Subcutaneous abdominal adipose tissue (tissue), 5 donors: ENCODE results near the gene TMEM30A.
A peak's percentile ranks its signal among the peaks of the same experiment; 100 is the strongest.

ENCODE experiments used
- H3K27ac ChIP-seq: one replicate; pipeline ENCODE4 v1.7.0; 2013; ENCODE audit warnings: low read depth, mild to moderate bottlenecking, inconsistent platforms, low read length, moderate library complexity
- H3K27me3 ChIP-seq, 5 donors: one replicate each; pipeline ENCODE4 v1.7.0; 2013; ENCODE audit warnings: low read length in 5 of 5, inconsistent platforms in 1 of 5; ENCODE audit not compliant: control insufficient read depth in 5 of 5, insufficient read depth in 4 of 5
- H3K36me3 ChIP-seq, 5 donors: one replicate each; pipeline ENCODE4 v1.7.0; 2013; ENCODE audit warnings: low read length in 5 of 5; ENCODE audit not compliant: control insufficient read depth in 5 of 5, insufficient read depth in 5 of 5
- H3K4me1 ChIP-seq, 5 donors: one replicate each; pipeline ENCODE4 v1.7.0; 2013; ENCODE audit warnings: low read length in 5 of 5, mild to moderate bottlenecking in 3 of 5, moderate library complexity in 1 of 5; ENCODE audit not compliant: control insufficient read depth in 5 of 5, insufficient read depth in 5 of 5
- H3K4me3 ChIP-seq, 5 donors: one replicate each; pipeline ENCODE4 v1.7.0; 2013; ENCODE audit warnings: low read length in 5 of 5, low read depth in 1 of 5
- H3K9ac ChIP-seq, 5 donors: one replicate each; pipeline ENCODE4 v1.7.0; 2013; ENCODE audit warnings: low read length in 5 of 5, mild to moderate bottlenecking in 4 of 5, moderate library complexity in 3 of 5
- H3K9me3 ChIP-seq, 5 donors: one replicate each; pipeline ENCODE4 v1.7.0; 2013; ENCODE audit warnings: low read length in 5 of 5; ENCODE audit not compliant: control insufficient read depth in 5 of 5
- donor health status: healthy.
- donor health status: healthy.
- donor health status: healthy.
- donor health status: healthy.
- donor health status: healthy.

The TMEM30A gene

DNA sequence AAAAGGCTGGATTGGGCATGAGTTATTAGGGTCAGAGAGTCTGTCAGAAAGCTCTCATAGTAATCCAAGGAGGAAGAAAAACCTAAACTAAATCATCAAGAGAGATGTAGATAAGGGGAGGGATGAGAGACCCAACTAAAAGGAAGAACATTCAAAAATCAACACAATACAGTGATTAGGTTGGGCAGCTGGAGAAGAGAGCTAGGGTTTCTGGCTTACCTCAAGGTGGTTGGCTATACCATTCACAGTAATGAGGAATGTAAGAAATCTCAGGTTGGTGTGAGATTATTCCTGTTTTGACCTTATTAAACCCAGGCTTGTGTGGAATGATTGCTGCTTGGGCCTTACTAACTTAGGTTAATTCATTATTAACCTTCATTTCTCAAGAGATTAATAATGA is 34.8 kb downstream of the TMEM30A start:
- peaks cover 3 to 19% (median 6%) of the 10 kb centered on the region in 5 donors for H3K36me3 ChIP-seq
- no peak overlapping the region for H3K9ac ChIP-seq
- no peaks in the 10 kb centered on the region for H3K27me3 ChIP-seq
- no peak overlapping the region for H3K4me3 ChIP-seq
- no peak overlapping the region for H3K27ac ChIP-seq
- peaks cover 0 to under 1% (median 0%) of the 10 kb centered on the region in 5 donors for H3K4me1 ChIP-seq
- H3K9me3 ChIP-seq, result no peaks in the 10 kb centered on the region

- H3K27ac ChIP-seq, result no peak overlapping the region
- no peak overlapping the region for H3K4me3 ChIP-seq
- H3K9ac ChIP-seq, result no peak overlapping the region
- peaks cover 0 to 2% (median 0%) of the 10 kb centered on the region in 5 donors for H3K36me3 ChIP-seq
- H3K9me3 ChIP-seq, result no peaks in the 10 kb centered on the region
- peaks cover 0 to 23% (median 19%) of the 10 kb centered on the region in 5 donors for H3K4me1 ChIP-seq
- no peaks in the 10 kb centered on the region for H3K27me3 ChIP-seq
These were observed 38.2 kb downstream of the TMEM30A start for GRCh38 chr6:75246386-75246785.

GRCh38 chr6:75244063-75244584 is 40.5 kb downstream of the TMEM30A start:
- no peaks in the 10 kb centered on the region for H3K27me3 ChIP-seq
- H3K27ac ChIP-seq, result peak overlapping the region; percentile 94
- H3K9me3 ChIP-seq, result no peaks in the 10 kb centered on the region
- peaks cover 5 to 12% (median 9%) of the 10 kb centered on the region in 5 donors for H3K36me3 ChIP-seq
- H3K4me1 ChIP-seq, result peaks cover 0 to 23% (median 20%) of the 10 kb centered on the region in 5 donors
- peak overlapping the region; percentile 73 to 100 (median 96) for H3K4me3 ChIP-seq
- peak overlapping the region; percentile 79 to 94 (median 92) for H3K9ac ChIP-seq

- Histone ChIP-seq H3K4me3 (peak within 1 kb of the TSS; percentile 73 to 100 (median 96)), H3K27ac (peak within 1 kb of the TSS; percentile 94), H3K9ac (peak within 1 kb of the TSS; percentile 79 to 94 (median 92)), H3K9me3 (no peaks in the 10 kb centered on the region), H3K4me1 (peaks cover 0 to 23% (median 20%) of the 10 kb centered on the region in 5 donors), H3K27me3 (no peaks in the 10 kb centered on the region), H3K36me3 (peaks cover 10 to 17% (median 14%) of the 10 kb centered on the region in 5 donors)
These were observed 41.1 kb downstream of the TMEM30A start, which contains the start of gene COX7A2 for GRCh38 chr6:75243333-75244062. TSS of gene COX7A2 (minus strand) at chr6:75243801. CDS start at chr6:75243734, 67 bp downstream.

DNA sequence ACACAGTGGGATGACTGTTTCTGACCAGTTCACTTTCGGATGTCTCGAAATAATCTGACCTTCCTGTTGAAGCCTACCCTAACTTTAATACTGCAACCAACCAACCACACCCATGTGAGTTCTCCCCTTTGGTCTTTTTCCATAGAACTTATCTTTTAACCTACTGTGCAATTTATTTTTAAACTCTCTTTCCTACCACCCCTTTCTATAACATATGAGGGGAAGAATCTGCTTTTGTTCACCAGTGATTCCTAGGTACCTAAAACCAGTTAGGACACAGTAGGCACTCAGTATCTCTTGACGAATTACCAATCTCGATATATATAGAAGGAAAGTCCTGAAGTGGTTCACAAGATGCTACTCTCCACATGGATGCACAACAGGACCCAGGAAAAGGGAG is 48.0 kb downstream of the TMEM30A start:
- no peak overlapping the region for H3K9ac ChIP-seq
- no peaks in the 10 kb centered on the region for H3K27me3 ChIP-seq
- no peak overlapping the region for H3K4me3 ChIP-seq
- peaks cover 0 to 23% (median 18%) of the 10 kb centered on the region in 5 donors for H3K4me1 ChIP-seq
- no peak overlapping the region for H3K27ac ChIP-seq
- no peaks in the 10 kb centered on the region for H3K9me3 ChIP-seq
- peaks cover 30 to 36% (median 31%) of the 10 kb centered on the region in 5 donors for H3K36me3 ChIP-seq

GRCh38 chr6:75235271-75235670 is 49.3 kb downstream of the TMEM30A start:
- H3K36me3 ChIP-seq, result peaks cover 27 to 36% (median 30%) of the 10 kb centered on the region in 5 donors
- no peak overlapping the region for H3K27ac ChIP-seq
- H3K4me3 ChIP-seq, result no peak overlapping the region
- H3K4me1 ChIP-seq, result peaks cover 0 to 27% (median 20%) of the 10 kb centered on the region in 5 donors
- H3K9me3 ChIP-seq, result no peaks in the 10 kb centered on the region
- H3K9ac ChIP-seq, result no peak overlapping the region
- no peaks in the 10 kb centered on the region for H3K27me3 ChIP-seq

DNA sequence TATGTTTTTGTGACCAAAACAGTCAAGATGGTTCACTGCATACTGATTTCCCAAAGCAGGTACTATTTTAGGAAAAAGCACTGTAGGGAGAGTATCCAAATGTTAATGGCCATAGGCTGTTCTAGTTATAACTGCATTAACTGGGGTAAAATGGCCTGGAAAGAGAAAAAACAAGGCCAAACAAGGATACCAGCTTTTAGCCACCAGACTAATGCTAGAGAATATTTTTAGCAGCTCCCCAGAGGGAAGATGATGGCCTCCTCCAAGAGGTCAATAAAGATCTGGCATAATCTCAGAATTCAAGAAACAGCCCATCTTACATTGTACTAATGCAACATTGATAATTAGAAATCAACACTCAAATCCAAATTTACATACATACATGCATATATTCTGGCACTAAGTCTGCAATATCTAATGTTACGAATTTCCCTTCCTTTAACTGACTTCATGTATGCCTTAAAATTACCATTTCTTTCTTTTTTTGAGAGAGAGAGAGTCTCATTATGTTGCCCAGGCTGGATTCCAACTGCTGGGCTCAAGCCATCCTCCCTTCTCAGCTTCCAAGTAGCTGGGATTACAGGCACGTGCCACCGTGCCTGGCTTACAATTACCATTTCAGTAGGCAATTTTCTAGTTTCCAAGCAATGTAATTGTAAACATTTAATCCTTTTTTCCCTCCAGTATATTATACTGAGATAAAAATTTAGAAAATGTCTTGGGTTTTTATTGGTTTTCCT is 50.3 kb downstream of the TMEM30A start:
- H3K4me1 ChIP-seq, result peaks cover 0 to 28% (median 21%) of the 10 kb centered on the region in 5 donors
- H3K36me3 ChIP-seq, result peaks cover 20 to 27% (median 24%) of the 10 kb centered on the region in 5 donors
- no peaks in the 10 kb centered on the region for H3K27me3 ChIP-seq
- no peaks in the 10 kb centered on the region for H3K9me3 ChIP-seq
- H3K9ac ChIP-seq, result no peak overlapping the region
- H3K4me3 ChIP-seq, result no peak overlapping the region
- peak overlapping the region; percentile 55 for H3K27ac ChIP-seq

- no peak overlapping the region for H3K9ac ChIP-seq
- H3K27ac ChIP-seq, result peak overlapping the region; percentile 55
- H3K9me3 ChIP-seq, result no peaks in the 10 kb centered on the region
- no peak overlapping the region for H3K4me3 ChIP-seq
- H3K36me3 ChIP-seq, result peaks cover 16 to 20% (median 18%) of the 10 kb centered on the region in 5 donors
- H3K27me3 ChIP-seq, result no peaks in the 10 kb centered on the region
- H3K4me1 ChIP-seq, result peaks cover 0 to 28% (median 21%) of the 10 kb centered on the region in 5 donors
These were observed 51.4 kb downstream of the TMEM30A start for GRCh38 chr6:75233092-75233615.

GRCh38 chr6:75230484-75231325 is 53.9 kb downstream of the TMEM30A start:
- H3K9me3 ChIP-seq, result peaks cover 0 to 2% (median 0%) of the 10 kb centered on the region in 5 donors
- peaks cover 0 to 31% (median 21%) of the 10 kb centered on the region in 5 donors for H3K4me1 ChIP-seq
- H3K27ac ChIP-seq, result no peak overlapping the region
- no peaks in the 10 kb centered on the region for H3K27me3 ChIP-seq
- no peak overlapping the region for H3K4me3 ChIP-seq
- H3K9ac ChIP-seq, result no peak overlapping the region
- H3K36me3 ChIP-seq, result no peaks in the 10 kb centered on the region
